Vagina (tissue), 2 donors: ENCODE results near the gene NACAD.

ENCODE experiments used
- CTCF ChIP-seq, 3 experiments: fragments of 450-650 bp in 2 of 3; fragments of 200-600 bp in 1 of 3; sonication (generic) in 1 of 3; IDR thresholded peaks; one replicate each; pipeline ENCODE4 v1.5.1; 2017 to 2019; ENCODE audit warnings: antibody characterized with exemption in 3 of 3, mild to moderate bottlenecking in 2 of 3, moderate library complexity in 2 of 3
- POLR2A ChIP-seq, 2 donors: fragments of 450-650 bp; IDR thresholded peaks; one replicate each; pipeline ENCODE4 v1.6.1; 2017; ENCODE audit warnings: antibody characterized with exemption in 2 of 2, mild to moderate bottlenecking in 2 of 2, moderate library complexity in 2 of 2

- TF ChIP-seq CTCF (IDR thresholded peaks at IDR 0.05): no peak
- TF ChIP-seq POLR2A (IDR thresholded peaks at IDR 0.05): no peak
Measured at GRCh38 chr7:45070254-45070642, 18.5 kb downstream of the NACAD start.
